GM23338 (cell line): ENCODE data around the gene TMEM269. TPM values are rescaled to one million over a fixed set of nuclear protein-coding genes. Genes with fewer than 3 reads are reported as not detected.

Source experiments
- ATAC-seq: fragments of 200-7000 bp; cut with Tn5 transposase; 3 replicates; pipeline ENCODE4 v1.9.1; 2020
- DNase-seq: peaks from one replicate; pipeline ENCODE4 v3.0.0-alpha.2; 2015; ENCODE audit warnings: low spot score
- H2AFZ ChIP-seq: fragments of 200-600 bp; sonication (generic); 2 replicates; pipeline ENCODE4 v1.8.0; 2016; ENCODE audit warnings: antibody characterized with exemption, mild to moderate bottlenecking, moderate library complexity
- H3F3A ChIP-seq: fragments of 200-600 bp; sonication (generic); replicated peaks from 2 replicates; pipeline ENCODE4 v1.8.0; 2017; ENCODE audit warnings: antibody characterized with exemption, mixed run types, low read depth
- H3K27ac ChIP-seq: fragments of 200-600 bp; sonication (generic); 2 replicates; pipeline ENCODE4 v1.6.1; 2016; ENCODE audit warnings: low read depth
- H3K27me3 ChIP-seq: fragments of 200-600 bp; sonication (generic); 2 replicates; pipeline ENCODE4 v1.8.0; 2016; ENCODE audit warnings: mild to moderate bottlenecking, mixed run types, moderate library complexity; ENCODE audit not compliant: insufficient read depth
- H3K36me3 ChIP-seq: fragments of 200-600 bp; sonication (generic); 2 replicates; pipeline ENCODE4 v1.8.0; 2016; ENCODE audit warnings: mild to moderate bottlenecking; ENCODE audit not compliant: insufficient read depth
- H3K4me1 ChIP-seq: fragments of 200-600 bp; sonication (generic); 2 replicates; pipeline ENCODE4 v1.8.0; 2016; ENCODE audit warnings: mild to moderate bottlenecking, moderate library complexity; ENCODE audit not compliant: insufficient read depth
- H3K4me2 ChIP-seq: fragments of 200-600 bp; sonication (generic); 2 replicates; pipeline ENCODE4 v1.7.1; 2017; ENCODE audit warnings: mixed run types
- H3K4me3 ChIP-seq: fragments of 200-600 bp; sonication (generic); 2 replicates; pipeline ENCODE4 v1.6.1; 2016; ENCODE audit warnings: mixed run types
- H3K79me2 ChIP-seq: fragments of 200-600 bp; sonication (generic); replicated peaks from 2 replicates; pipeline ENCODE4 v1.8.0; 2017; ENCODE audit warnings: mild to moderate bottlenecking; ENCODE audit not compliant: insufficient read depth
- H3K9me2 ChIP-seq: fragments of 200-600 bp; sonication (generic); 2 replicates; pipeline ENCODE4 v1.8.0; 2017; ENCODE audit not compliant: insufficient read depth
- H4K20me1 ChIP-seq: fragments of 200-600 bp; sonication (generic); replicated peaks from 2 replicates; pipeline ENCODE4 v1.8.0; 2017; ENCODE audit warnings: mild to moderate bottlenecking; ENCODE audit not compliant: insufficient read depth
- H3K27ac Mint-ChIP-seq: 2 replicates; pipeline ENCODE4 v1.8.0; 2020; ENCODE audit warnings: inconsistent platforms, mild to moderate bottlenecking, moderate library complexity, mixed read lengths
- H3K27me3 Mint-ChIP-seq: 3 replicates; pipeline ENCODE4 v1.8.0; 2022; ENCODE audit warnings: low read depth, mild to moderate bottlenecking, moderate library complexity, mixed read lengths, inconsistent platforms; ENCODE audit not compliant: insufficient read depth, poor library complexity
- H3K36me3 Mint-ChIP-seq: 3 replicates; pipeline ENCODE4 v1.8.0; 2021; ENCODE audit warnings: low read depth, mild to moderate bottlenecking, inconsistent platforms, moderate library complexity, mixed read lengths
- H3K4me1 Mint-ChIP-seq: 3 replicates; pipeline ENCODE4 v1.8.0; 2020; ENCODE audit warnings: mild to moderate bottlenecking, inconsistent platforms, mixed read lengths
- H3K4me3 Mint-ChIP-seq: 3 replicates; pipeline ENCODE4 v1.8.0; 2021; ENCODE audit warnings: moderate library complexity, mild to moderate bottlenecking, inconsistent platforms, mixed read lengths
- H3K9me3 Mint-ChIP-seq: 3 replicates; pipeline ENCODE4 v1.8.0; 2020; ENCODE audit warnings: moderate library complexity, mild to moderate bottlenecking, inconsistent platforms, mixed read lengths
- CREB1 ChIP-seq: fragments of 250-450 bp; sonication (Bioruptor Pico); IDR thresholded peaks from 2 replicates; pipeline ENCODE4 v1.5.0; 2020; ENCODE audit warnings: low read depth, mild to moderate bottlenecking, moderate library complexity
- EZH2 ChIP-seq: fragments of 200-600 bp; sonication (generic); IDR thresholded peaks from one replicate; pipeline ENCODE4 v1.8.0; 2017; ENCODE audit warnings: antibody characterized with exemption, mild to moderate bottlenecking, low read depth; ENCODE audit not compliant: unreplicated experiment
- EZH2phosphoT487 ChIP-seq: fragments of 200-600 bp; sonication (generic); IDR thresholded peaks from one replicate; pipeline ENCODE4 v1.8.1; 2018; ENCODE audit warnings: antibody characterized with exemption; ENCODE audit not compliant: unreplicated experiment
- JUNB ChIP-seq: IDR thresholded peaks from one replicate; pipeline ENCODE4 v1.6.1; 2016; ENCODE audit warnings: antibody characterized with exemption; ENCODE audit not compliant: unreplicated experiment
- NANOG ChIP-seq: IDR thresholded peaks from 2 replicates; pipeline ENCODE4 v1.6.1; 2016; ENCODE audit warnings: antibody characterized with exemption, borderline replicate concordance
- POLR2AphosphoS5 ChIP-seq: IDR thresholded peaks from 2 replicates; pipeline ENCODE4 v1.6.1; 2016; ENCODE audit warnings: antibody characterized with exemption, low read depth
- STAT1 ChIP-seq: IDR thresholded peaks from one replicate; pipeline ENCODE4 v1.6.1; 2016; ENCODE audit warnings: antibody characterized with exemption; ENCODE audit not compliant: unreplicated experiment
- ZNF114 ChIP-seq: fragments of 250-450 bp; sonication (Bioruptor Pico); IDR thresholded peaks from 2 replicates; pipeline ENCODE4 v1.5.0; 2020; ENCODE audit warnings: mild to moderate bottlenecking, moderate library complexity
- ZNF331 ChIP-seq: fragments of 250-450 bp; sonication (Bioruptor Pico); IDR thresholded peaks from 2 replicates; pipeline ENCODE4 v1.5.0; 2020; ENCODE audit warnings: low read depth, mild to moderate bottlenecking, moderate library complexity
- polyA plus RNA-seq: library from polyadenylated mRNA; unstranded; fragments of >200 nt; fragmentation: Nextera tagmentation; extraction: Ambion mirVana; gene quantifications from 2 replicates; pipeline ENCODE4 v1.2.1, GENCODE V29; 2016
- total RNA-seq: library from RNA; depleted of rRNA; stranded (reverse); fragments of >200 nt; shearing (Covaris generic); gene quantifications from 2 replicates; pipeline ENCODE4 v1.2.3, GENCODE V29; 2014
- TF ChIP-seq, protein P1 (sequence below), 2 experiments: fragments of 200-600 bp in 1 of 2; sonication (generic) in 1 of 2; conservative IDR thresholded peaks; 2 replicates each; pipeline versions ENCODE4 v1.5.1 to v1.6.1; 2016 to 2017; ENCODE audit warnings: antibody characterized with exemption in 2 of 2, low read depth in 2 of 2, mild to moderate bottlenecking in 2 of 2, moderate library complexity in 1 of 2
- TF ChIP-seq, protein P2 (sequence below): IDR thresholded peaks from one replicate; pipeline ENCODE4 v1.6.1; 2018; ENCODE audit warnings: antibody characterized with exemption; ENCODE audit not compliant: unreplicated experiment
- TF ChIP-seq, protein P3 (sequence below): fragments of 250-450 bp; sonication (Bioruptor Pico); IDR thresholded peaks from 2 replicates; pipeline ENCODE4 v1.5.0; 2020; ENCODE audit warnings: mild to moderate bottlenecking, moderate library complexity
- TF ChIP-seq, protein P4 (sequence below): IDR thresholded peaks from 2 replicates; pipeline ENCODE4 v1.6.1; 2016; ENCODE audit warnings: antibody characterized with exemption

TMEM269 gene
- total and polyA plus RNA-seq, 2 experiments from 2014 or later = 0.31 to 0.45 TPM

DNA sequence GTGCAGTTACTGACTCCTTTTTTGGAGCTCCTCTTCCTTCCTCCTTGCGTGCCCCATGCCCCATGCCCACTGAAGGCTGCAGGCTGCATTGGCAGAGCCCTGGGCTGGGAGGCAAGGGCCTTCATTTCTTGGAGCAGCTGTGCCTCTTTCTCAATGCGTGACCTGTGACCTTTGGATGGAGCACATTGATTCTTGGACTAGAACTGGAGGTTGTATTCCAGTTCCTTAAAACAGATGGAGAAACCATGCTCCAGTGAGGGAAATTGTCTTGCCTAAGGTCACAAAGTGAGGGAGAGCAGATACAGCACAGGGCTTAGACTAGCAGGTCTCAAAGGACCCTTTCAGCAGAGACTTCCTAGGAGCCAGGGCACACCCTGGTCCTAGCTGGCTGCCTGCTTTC lies 9.0 kb downstream of the TMEM269 start:
- no peak overlapping the region for H2AFZ ChIP-seq
- no peaks in the 10 kb centered on the region for H3K79me2 ChIP-seq
- H3K4me1 ChIP-seq = no peaks in the 10 kb centered on the region
- no peak for DNase-seq
- H3F3A ChIP-seq = no peaks in the 10 kb centered on the region
- Mint-ChIP-seq H3K27ac (no peak overlapping the region), H3K36me3 (no peaks in the 10 kb centered on the region), H3K9me3 (no peaks in the 10 kb centered on the region), H3K27me3 (peaks cover 5% of the 10 kb centered on the region), H3K4me1 (no peaks in the 10 kb centered on the region; the same call in 2 of the 3 replicates), H3K4me3 (no peak overlapping the region)
- TF ChIP-seq EZH2 = no peak
- no peak for TF ChIP-seq EZH2phosphoT487
- no peak for TF ChIP-seq CREB1 (CRISPR knock-in tag)
- no peak for TF ChIP-seq STAT1
- TF ChIP-seq JUNB = no peak
- TF ChIP-seq, protein P1, sequence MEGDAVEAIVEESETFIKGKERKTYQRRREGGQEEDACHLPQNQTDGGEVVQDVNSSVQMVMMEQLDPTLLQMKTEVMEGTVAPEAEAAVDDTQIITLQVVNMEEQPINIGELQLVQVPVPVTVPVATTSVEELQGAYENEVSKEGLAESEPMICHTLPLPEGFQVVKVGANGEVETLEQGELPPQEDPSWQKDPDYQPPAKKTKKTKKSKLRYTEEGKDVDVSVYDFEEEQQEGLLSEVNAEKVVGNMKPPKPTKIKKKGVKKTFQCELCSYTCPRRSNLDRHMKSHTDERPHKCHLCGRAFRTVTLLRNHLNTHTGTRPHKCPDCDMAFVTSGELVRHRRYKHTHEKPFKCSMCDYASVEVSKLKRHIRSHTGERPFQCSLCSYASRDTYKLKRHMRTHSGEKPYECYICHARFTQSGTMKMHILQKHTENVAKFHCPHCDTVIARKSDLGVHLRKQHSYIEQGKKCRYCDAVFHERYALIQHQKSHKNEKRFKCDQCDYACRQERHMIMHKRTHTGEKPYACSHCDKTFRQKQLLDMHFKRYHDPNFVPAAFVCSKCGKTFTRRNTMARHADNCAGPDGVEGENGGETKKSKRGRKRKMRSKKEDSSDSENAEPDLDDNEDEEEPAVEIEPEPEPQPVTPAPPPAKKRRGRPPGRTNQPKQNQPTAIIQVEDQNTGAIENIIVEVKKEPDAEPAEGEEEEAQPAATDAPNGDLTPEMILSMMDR (conservative IDR thresholded peaks at IDR 0.05; ENCODE audit: low read depth in 2 of 2) = no peak
- TF ChIP-seq, protein P2, sequence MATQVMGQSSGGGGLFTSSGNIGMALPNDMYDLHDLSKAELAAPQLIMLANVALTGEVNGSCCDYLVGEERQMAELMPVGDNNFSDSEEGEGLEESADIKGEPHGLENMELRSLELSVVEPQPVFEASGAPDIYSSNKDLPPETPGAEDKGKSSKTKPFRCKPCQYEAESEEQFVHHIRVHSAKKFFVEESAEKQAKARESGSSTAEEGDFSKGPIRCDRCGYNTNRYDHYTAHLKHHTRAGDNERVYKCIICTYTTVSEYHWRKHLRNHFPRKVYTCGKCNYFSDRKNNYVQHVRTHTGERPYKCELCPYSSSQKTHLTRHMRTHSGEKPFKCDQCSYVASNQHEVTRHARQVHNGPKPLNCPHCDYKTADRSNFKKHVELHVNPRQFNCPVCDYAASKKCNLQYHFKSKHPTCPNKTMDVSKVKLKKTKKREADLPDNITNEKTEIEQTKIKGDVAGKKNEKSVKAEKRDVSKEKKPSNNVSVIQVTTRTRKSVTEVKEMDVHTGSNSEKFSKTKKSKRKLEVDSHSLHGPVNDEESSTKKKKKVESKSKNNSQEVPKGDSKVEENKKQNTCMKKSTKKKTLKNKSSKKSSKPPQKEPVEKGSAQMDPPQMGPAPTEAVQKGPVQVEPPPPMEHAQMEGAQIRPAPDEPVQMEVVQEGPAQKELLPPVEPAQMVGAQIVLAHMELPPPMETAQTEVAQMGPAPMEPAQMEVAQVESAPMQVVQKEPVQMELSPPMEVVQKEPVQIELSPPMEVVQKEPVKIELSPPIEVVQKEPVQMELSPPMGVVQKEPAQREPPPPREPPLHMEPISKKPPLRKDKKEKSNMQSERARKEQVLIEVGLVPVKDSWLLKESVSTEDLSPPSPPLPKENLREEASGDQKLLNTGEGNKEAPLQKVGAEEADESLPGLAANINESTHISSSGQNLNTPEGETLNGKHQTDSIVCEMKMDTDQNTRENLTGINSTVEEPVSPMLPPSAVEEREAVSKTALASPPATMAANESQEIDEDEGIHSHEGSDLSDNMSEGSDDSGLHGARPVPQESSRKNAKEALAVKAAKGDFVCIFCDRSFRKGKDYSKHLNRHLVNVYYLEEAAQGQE = no peak
- TF ChIP-seq, protein P3, sequence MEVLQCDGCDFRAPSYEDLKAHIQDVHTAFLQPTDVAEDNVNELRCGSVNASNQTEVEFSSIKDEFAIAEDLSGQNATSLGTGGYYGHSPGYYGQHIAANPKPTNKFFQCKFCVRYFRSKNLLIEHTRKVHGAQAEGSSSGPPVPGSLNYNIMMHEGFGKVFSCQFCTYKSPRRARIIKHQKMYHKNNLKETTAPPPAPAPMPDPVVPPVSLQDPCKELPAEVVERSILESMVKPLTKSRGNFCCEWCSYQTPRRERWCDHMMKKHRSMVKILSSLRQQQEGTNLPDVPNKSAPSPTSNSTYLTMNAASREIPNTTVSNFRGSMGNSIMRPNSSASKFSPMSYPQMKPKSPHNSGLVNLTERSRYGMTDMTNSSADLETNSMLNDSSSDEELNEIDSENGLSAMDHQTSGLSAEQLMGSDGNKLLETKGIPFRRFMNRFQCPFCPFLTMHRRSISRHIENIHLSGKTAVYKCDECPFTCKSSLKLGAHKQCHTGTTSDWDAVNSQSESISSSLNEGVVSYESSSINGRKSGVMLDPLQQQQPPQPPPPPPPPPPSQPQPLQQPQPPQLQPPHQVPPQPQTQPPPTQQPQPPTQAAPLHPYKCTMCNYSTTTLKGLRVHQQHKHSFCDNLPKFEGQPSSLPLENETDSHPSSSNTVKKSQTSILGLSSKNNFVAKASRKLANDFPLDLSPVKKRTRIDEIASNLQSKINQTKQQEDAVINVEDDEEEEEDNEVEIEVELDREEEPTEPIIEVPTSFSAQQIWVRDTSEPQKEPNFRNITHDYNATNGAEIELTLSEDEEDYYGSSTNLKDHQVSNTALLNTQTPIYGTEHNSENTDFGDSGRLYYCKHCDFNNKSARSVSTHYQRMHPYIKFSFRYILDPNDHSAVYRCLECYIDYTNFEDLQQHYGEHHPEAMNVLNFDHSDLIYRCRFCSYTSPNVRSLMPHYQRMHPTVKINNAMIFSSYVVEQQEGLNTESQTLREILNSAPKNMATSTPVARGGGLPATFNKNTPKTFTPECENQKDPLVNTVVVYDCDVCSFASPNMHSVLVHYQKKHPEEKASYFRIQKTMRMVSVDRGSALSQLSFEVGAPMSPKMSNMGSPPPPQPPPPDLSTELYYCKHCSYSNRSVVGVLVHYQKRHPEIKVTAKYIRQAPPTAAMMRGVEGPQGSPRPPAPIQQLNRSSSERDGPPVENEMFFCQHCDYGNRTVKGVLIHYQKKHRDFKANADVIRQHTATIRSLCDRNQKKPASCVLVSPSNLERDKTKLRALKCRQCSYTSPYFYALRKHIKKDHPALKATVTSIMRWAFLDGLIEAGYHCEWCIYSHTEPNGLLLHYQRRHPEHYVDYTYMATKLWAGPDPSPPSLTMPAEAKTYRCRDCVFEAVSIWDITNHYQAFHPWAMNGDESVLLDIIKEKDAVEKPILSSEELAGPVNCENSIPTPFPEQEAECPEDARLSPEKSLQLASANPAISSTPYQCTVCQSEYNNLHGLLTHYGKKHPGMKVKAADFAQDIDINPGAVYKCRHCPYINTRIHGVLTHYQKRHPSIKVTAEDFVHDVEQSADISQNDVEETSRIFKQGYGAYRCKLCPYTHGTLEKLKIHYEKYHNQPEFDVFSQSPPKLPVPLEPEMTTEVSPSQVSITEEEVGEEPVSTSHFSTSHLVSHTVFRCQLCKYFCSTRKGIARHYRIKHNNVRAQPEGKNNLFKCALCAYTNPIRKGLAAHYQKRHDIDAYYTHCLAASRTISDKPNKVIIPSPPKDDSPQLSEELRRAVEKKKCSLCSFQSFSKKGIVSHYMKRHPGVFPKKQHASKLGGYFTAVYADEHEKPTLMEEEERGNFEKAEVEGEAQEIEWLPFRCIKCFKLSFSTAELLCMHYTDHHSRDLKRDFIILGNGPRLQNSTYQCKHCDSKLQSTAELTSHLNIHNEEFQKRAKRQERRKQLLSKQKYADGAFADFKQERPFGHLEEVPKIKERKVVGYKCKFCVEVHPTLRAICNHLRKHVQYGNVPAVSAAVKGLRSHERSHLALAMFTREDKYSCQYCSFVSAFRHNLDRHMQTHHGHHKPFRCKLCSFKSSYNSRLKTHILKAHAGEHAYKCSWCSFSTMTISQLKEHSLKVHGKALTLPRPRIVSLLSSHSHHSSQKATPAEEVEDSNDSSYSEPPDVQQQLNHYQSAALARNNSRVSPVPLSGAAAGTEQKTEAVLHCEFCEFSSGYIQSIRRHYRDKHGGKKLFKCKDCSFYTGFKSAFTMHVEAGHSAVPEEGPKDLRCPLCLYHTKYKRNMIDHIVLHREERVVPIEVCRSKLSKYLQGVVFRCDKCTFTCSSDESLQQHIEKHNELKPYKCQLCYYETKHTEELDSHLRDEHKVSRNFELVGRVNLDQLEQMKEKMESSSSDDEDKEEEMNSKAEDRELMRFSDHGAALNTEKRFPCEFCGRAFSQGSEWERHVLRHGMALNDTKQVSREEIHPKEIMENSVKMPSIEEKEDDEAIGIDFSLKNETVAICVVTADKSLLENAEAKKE (CRISPR knock-in tag) = no peak
- no peak for TF ChIP-seq ZNF114 (CRISPR knock-in tag)
- no peak for TF ChIP-seq ZNF331
- TF ChIP-seq, protein P4, sequence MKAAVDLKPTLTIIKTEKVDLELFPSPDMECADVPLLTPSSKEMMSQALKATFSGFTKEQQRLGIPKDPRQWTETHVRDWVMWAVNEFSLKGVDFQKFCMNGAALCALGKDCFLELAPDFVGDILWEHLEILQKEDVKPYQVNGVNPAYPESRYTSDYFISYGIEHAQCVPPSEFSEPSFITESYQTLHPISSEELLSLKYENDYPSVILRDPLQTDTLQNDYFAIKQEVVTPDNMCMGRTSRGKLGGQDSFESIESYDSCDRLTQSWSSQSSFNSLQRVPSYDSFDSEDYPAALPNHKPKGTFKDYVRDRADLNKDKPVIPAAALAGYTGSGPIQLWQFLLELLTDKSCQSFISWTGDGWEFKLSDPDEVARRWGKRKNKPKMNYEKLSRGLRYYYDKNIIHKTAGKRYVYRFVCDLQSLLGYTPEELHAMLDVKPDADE = no peak
- TF ChIP-seq NANOG = no peak
- no peak for TF ChIP-seq POLR2AphosphoS5
- H3K4me3 ChIP-seq = no peak overlapping the region
- ATAC-seq = no peak
- no peaks in the 10 kb centered on the region for H3K27me3 ChIP-seq
- no peaks in the 10 kb centered on the region for H3K9me2 ChIP-seq
- no peak overlapping the region for H3K4me2 ChIP-seq
- no peaks in the 10 kb centered on the region for H4K20me1 ChIP-seq
- no peaks in the 10 kb centered on the region for H3K36me3 ChIP-seq
- H3K27ac ChIP-seq = no peak overlapping the region
